Measurements from ENCODE around the gene GALNT3.

The GALNT3 gene

GRCh38 chr2:165720511-165720910 lies 73.5 kb downstream of the GALNT3 start:
- H3K4me2 ChIP-seq (ENCODE audit: insufficient read depth, low read length) = no peak overlapping the region
- H2AFZ ChIP-seq (ENCODE audit: low read depth, low read length) = no peak overlapping the region
- H3K79me2 ChIP-seq (ENCODE audit: insufficient read depth, low read length) = no peaks in the 10 kb centered on the region
- no peak for DNase-seq
- no peaks in the 10 kb centered on the region for H3K9me3 ChIP-seq (ENCODE audit: insufficient read depth, low read length, severe bottlenecking)
- H3K4me1 ChIP-seq (ENCODE audit: insufficient read depth, low read length) = no peaks in the 10 kb centered on the region
- no peaks in the 10 kb centered on the region for H3K36me3 ChIP-seq (ENCODE audit: insufficient read depth, low read length)
- TF ChIP-seq EZH2 (IDR thresholded peaks at IDR 0.05; ENCODE audit: borderline replicate concordance, low read depth, low read length, severe bottlenecking) (no peak), CTCF (IDR thresholded peaks at IDR 0.05; ENCODE audit: borderline replicate concordance, extremely low read depth, low read length, poor library complexity, severe bottlenecking) (no peak)
- no peaks in the 10 kb centered on the region for H3K27me3 ChIP-seq (ENCODE audit: insufficient read depth, low read length, poor library complexity)
- H3K4me3 ChIP-seq (ENCODE audit: low read depth in 1 of 2, low read length in 2 of 2) = no peak overlapping the region
- no peak overlapping the region for H3K9ac ChIP-seq (ENCODE audit: low read depth, low read length)
- no peaks in the 10 kb centered on the region for H4K20me1 ChIP-seq (ENCODE audit: insufficient read depth, low read length)
- no peak for ATAC-seq (ENCODE audit: insufficient read depth, low read depth)
- no peak overlapping the region for H3K27ac ChIP-seq (ENCODE audit: low read length)

GRCh38 chr2:165718610-165719210 lies 75.3 kb downstream of the GALNT3 start:
- Histone ChIP-seq H3K27ac (ENCODE audit: low read length) (no peak overlapping the region), H3K4me3 (ENCODE audit: low read depth in 1 of 2, low read length in 2 of 2) (no peak overlapping the region), H3K4me2 (ENCODE audit: insufficient read depth, low read length) (no peak overlapping the region), H3K27me3 (ENCODE audit: insufficient read depth, low read length, poor library complexity) (no peaks in the 10 kb centered on the region), H3K4me1 (ENCODE audit: insufficient read depth, low read length) (no peaks in the 10 kb centered on the region), H2AFZ (ENCODE audit: low read depth, low read length) (no peak overlapping the region), H3K9ac (ENCODE audit: low read depth, low read length) (no peak overlapping the region), H4K20me1 (ENCODE audit: insufficient read depth, low read length) (no peaks in the 10 kb centered on the region), H3K79me2 (ENCODE audit: insufficient read depth, low read length) (no peaks in the 10 kb centered on the region), H3K9me3 (ENCODE audit: insufficient read depth, low read length, severe bottlenecking) (no peaks in the 10 kb centered on the region), H3K36me3 (ENCODE audit: insufficient read depth, low read length) (no peaks in the 10 kb centered on the region)
- TF ChIP-seq EZH2 (IDR thresholded peaks at IDR 0.05; ENCODE audit: borderline replicate concordance, low read depth, low read length, severe bottlenecking) (no peak), CTCF (IDR thresholded peaks at IDR 0.05; ENCODE audit: borderline replicate concordance, extremely low read depth, low read length, poor library complexity, severe bottlenecking) (no peak)
- DNase-seq (no peak), ATAC-seq (ENCODE audit: insufficient read depth, low read depth) (no peak)

DNA sequence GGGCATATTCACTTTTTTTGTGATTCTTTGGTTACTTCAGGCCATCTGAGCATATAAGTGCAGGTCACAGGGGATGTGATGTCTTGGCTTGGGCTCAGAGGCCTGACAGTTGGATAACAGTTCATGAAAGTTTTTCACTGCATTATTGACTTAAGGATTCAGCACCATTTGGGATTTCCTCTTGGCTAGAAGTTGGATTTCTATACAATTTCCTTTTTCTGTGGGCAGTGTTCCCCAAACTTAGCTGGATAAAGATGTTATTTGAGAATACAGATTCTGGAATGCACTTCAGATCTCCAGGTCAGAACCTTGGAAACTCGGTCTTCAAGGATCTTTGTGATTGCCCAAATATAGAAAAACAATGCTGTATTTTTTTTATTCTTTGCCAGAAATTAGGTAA lies 78.0 kb downstream of the GALNT3 start:
- no peak for DNase-seq
- no peak overlapping the region for H3K4me2 ChIP-seq (ENCODE audit: insufficient read depth, low read length)
- ATAC-seq (ENCODE audit: insufficient read depth, low read depth) = no peak
- no peaks in the 10 kb centered on the region for H3K27me3 ChIP-seq (ENCODE audit: insufficient read depth, low read length, poor library complexity)
- no peaks in the 10 kb centered on the region for H3K9me3 ChIP-seq (ENCODE audit: insufficient read depth, low read length, severe bottlenecking)
- no peak overlapping the region for H3K4me3 ChIP-seq (ENCODE audit: low read depth in 1 of 2, low read length in 2 of 2)
- H2AFZ ChIP-seq (ENCODE audit: low read depth, low read length) = no peak overlapping the region
- H3K36me3 ChIP-seq (ENCODE audit: insufficient read depth, low read length) = no peaks in the 10 kb centered on the region
- no peak overlapping the region for H3K27ac ChIP-seq (ENCODE audit: low read length)
- no peaks in the 10 kb centered on the region for H3K79me2 ChIP-seq (ENCODE audit: insufficient read depth, low read length)
- no peaks in the 10 kb centered on the region for H4K20me1 ChIP-seq (ENCODE audit: insufficient read depth, low read length)
- H3K4me1 ChIP-seq (ENCODE audit: insufficient read depth, low read length) = no peaks in the 10 kb centered on the region
- no peak overlapping the region for H3K9ac ChIP-seq (ENCODE audit: low read depth, low read length)
- TF ChIP-seq EZH2 (IDR thresholded peaks at IDR 0.05; ENCODE audit: borderline replicate concordance, low read depth, low read length, severe bottlenecking) (no peak), CTCF (IDR thresholded peaks at IDR 0.05; ENCODE audit: borderline replicate concordance, extremely low read depth, low read length, poor library complexity, severe bottlenecking) (no peak)

Measured in DND-41 (cell line).